Right lobe of liver (tissue), 6 donors: ENCODE data around the gene HIGD1C. TPM values are rescaled to one million over a fixed set of nuclear protein-coding genes. Genes with fewer than 3 reads are reported as not detected.
"Not testable (repeated sequence)": the region's sequence is repeated elsewhere in the genome, so short reads cannot be mapped to it uniquely, and the experiment has no call there.

Experiments
- ATAC-seq, 4 donors: fragments of 200-7000 bp; cut with Tn5 transposase; one replicate each; pipeline ENCODE4 v1.9.1; 2020; ENCODE audit warnings: mild to moderate bottlenecking in 4 of 4, moderate library complexity in 4 of 4
- DNase-seq, 3 donors: peaks; one replicate each; pipeline ENCODE4 v3.0.0-alpha.2; 2020
- H3K27ac ChIP-seq, 3 donors: fragments of 200-600 bp; one replicate each; pipeline ENCODE4 v1.8.0; 2022
- H3K27me3 ChIP-seq, 2 donors: fragments of 200-600 bp; one replicate each; pipeline ENCODE4 v1.8.0; 2022
- H3K36me3 ChIP-seq, 4 donors: fragments of 200-600 bp; sonication (generic) in 1 of 4; one replicate each; pipeline versions ENCODE4 v1.5.1 to v1.8.0; 2017 to 2022; ENCODE audit warnings: control low read depth in 1 of 4
- H3K4me1 ChIP-seq, 4 donors: fragments of 200-600 bp; sonication (generic) in 1 of 4; one replicate each; pipeline versions ENCODE4 v1.5.1 to v1.8.0; 2017 to 2022; ENCODE audit warnings: control low read depth in 1 of 4
- H3K4me3 ChIP-seq, 3 donors: fragments of 200-600 bp; one replicate each; pipeline ENCODE4 v1.8.0; 2022
- H3K9me3 ChIP-seq, 4 donors: fragments of 200-600 bp; sonication (generic) in 1 of 4; one replicate each; pipeline versions ENCODE4 v1.5.1 to v1.8.0; 2017 to 2022; ENCODE audit warnings: control low read depth in 1 of 4
- CTCF ChIP-seq, 4 donors: fragments of 200-600 bp in 3 of 4; fragments of 450-650 bp in 1 of 4; IDR thresholded peaks; one replicate each; pipeline versions ENCODE4 v1.5.1 to v1.8.0; 2016 to 2022; ENCODE audit warnings: antibody characterized with exemption in 4 of 4, mild to moderate bottlenecking in 2 of 4
- POLR2A ChIP-seq: fragments of 450-650 bp; IDR thresholded peaks from one replicate; pipeline ENCODE4 v1.6.1; 2017; ENCODE audit warnings: antibody characterized with exemption, mild to moderate bottlenecking
- WGBS: methylation state at CpG from one replicate; pipeline ENCODE4 v1.1.6; 2018; ENCODE audit warnings: low coverage, low lambda C conversion rate; ENCODE audit not compliant: insufficient coverage; ENCODE audit errors: missing lambda C conversion rate; 5-methylcytosine and 5-hydroxymethylcytosine counted together
- intact Hi-C, 2 donors: fragments of 100-400 bp; cut with DNase I; formaldehyde crosslinking; loops; one replicate each; pipeline versions ENCODE4 v1.11.2 to v1.14.1; 2022
- total RNA-seq, 6 experiments: library from RNA; depleted of rRNA in 2 of 6; stranded (reverse); fragments of >200 nt in 2 of 6; fragmentation: NEBNext Ultra II Directional in 3 of 6; extraction: Animal tissue kit (Norgen Biotek cat#: 25700) in 3 of 6; gene quantifications; one replicate each; pipeline versions ENCODE4 v1.1.0 to v1.2.4, GENCODE V29; 2016 to 2023
- donor health status: DM: no; HTN: yes; CAD: no.
- donor health status: DM: no; HTN: no; CAD: no.
- donor health status: DM: no; HTN: no; CAD: no.
- donor health status: DM: no; HTN: yes; CAD: no.
- donor health status: DM: no; HTN: yes; CAD: no.

The HIGD1C gene
- total RNA-seq, 6 experiments from 2014 or later, result not detected

DNA sequence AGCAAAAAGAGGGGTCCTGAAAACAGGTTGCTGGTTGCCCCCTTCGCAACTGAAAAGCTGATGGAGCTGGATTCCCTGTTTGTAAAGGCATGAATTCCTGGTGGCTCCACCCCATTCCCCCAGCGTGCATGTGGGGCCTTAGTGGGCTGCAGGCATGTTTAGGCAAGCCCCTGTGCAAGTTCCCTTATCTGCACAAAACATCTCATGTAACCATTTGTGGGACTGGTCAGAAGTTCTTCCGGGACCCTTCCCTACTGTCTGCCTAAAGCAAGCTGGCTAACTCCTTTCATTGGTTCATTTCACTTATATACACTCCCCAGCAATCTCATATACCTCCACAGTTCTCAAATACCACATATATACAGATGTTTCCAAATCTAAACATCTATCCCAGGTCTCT, 24.0 kb upstream of the HIGD1C start:
- ATAC-seq (no peak), DNase-seq (no peak)
- no peak for TF ChIP-seq POLR2A
- TF ChIP-seq CTCF (IDR thresholded peaks at IDR 0.05), result no peak
- Histone ChIP-seq H3K27me3 (no peaks in the 10 kb centered on the region), H3K4me3 (peak overlapping the region; percentile 64 to 80 (median 74)), H3K4me1 (peaks cover 0 to 49% (median 20%) of the 10 kb centered on the region in 4 donors), H3K36me3 (peaks cover 0 to 29% (median 13%) of the 10 kb centered on the region in 4 donors), H3K9me3 (no peaks in the 10 kb centered on the region), H3K27ac (peak overlapping the region; percentile 12 to 80 (median 47))
- intact Hi-C loops, result loop anchor here in 1 of 2 donors (10.0 kb wide), 1 partner anchor 56 kb away; no protein-coding TSS in a partner anchor
- 19% methylated on average over 3 of the region's 3 CpGs for whole genome bisulfite sequencing

- DNase-seq, result no peak
- 54% methylated on average over 2 of the region's 3 CpGs for WGBS
- Histone ChIP-seq H3K4me3 (peak overlapping the region in 1 of 3 donors; percentile 74), H3K27ac (peak overlapping the region in 2 of 3 donors; percentile 12 to 80), H3K9me3 (no peaks in the 10 kb centered on the region), H3K36me3 (peaks cover 0 to 29% (median 13%) of the 10 kb centered on the region in 4 donors), H3K4me1 (peaks cover 0 to 60% (median 26%) of the 10 kb centered on the region in 4 donors), H3K27me3 (no peaks in the 10 kb centered on the region)
- TF ChIP-seq CTCF (IDR thresholded peaks at IDR 0.05), result no peak
- TF ChIP-seq POLR2A, result no peak
- no peak for ATAC-seq
- intact Hi-C loops, result loop anchor here in 1 of 2 donors (10.0 kb wide), 1 partner anchor 55 kb away; no protein-coding TSS in a partner anchor
Measured at GRCh38 chr12:50929831-50930230, 22.5 kb upstream of the HIGD1C start.

DNA sequence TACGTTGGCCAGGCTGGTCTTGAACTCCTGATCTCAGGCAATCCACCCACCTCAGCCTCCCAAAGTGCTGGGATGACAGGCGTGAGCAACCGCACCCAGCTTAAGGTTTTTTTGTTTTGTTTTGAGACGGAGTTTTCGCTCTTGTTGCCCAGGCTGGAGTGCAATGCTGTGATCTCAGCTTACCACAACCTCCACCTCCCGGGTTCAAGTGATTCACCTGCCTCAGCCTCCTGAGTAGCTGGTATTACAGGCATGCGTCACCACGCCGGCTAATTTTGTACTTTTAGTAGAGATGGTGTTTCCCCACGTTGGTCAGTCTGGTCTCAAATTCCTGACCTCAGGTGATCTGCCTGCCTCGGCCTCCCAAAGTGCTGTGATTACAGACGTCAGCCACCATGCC, 21.9 kb upstream of the HIGD1C start:
- H3K4me3 ChIP-seq, H3K27me3 ChIP-seq, intact Hi-C loops, H3K9me3 ChIP-seq, ATAC-seq: not testable (repeated sequence)
- peaks cover 0 to 67% (median 26%) of the 10 kb centered on the region in 4 donors for H3K4me1 ChIP-seq
- WGBS, result 55% methylated on average over 12 of the region's 12 CpGs
- peak in 1 of 3 donors; percentile 37 for DNase-seq
- H3K27ac ChIP-seq, result peak overlapping the region in 2 of 3 donors; percentile 12 to 80
- peaks cover 0 to 29% (median 13%) of the 10 kb centered on the region in 4 donors for H3K36me3 ChIP-seq

DNA sequence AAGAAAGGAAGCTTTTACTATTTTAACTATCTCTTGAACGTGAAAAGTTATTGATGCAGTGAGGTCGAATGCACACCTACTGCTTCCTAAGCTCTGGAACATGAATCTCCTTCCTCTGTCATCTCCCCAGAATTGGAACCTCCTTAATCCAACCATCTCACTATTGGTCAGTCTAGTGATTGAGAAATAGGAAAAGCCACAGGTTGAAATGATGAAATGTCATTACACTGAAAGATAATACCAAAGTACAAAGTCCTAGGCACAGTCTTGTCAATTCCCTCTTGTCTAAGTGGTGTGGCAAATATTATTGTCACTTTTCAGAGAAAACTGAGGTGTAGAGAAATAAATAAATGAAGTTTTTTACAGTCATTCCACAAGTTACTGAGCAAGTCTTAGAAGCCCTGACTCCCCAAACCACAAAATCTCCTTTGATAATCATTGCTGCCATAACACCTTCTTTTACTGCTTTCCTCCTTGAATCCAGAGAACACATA, 19.5 kb upstream of the HIGD1C start:
- DNase-seq (no peak), ATAC-seq (peak; percentile 51 to 76 (median 62))
- Histone ChIP-seq H3K4me1 (peaks cover 0 to 72% (median 26%) of the 10 kb centered on the region in 4 donors), H3K9me3 (no peaks in the 10 kb centered on the region), H3K36me3 (peaks cover 0 to 25% (median 13%) of the 10 kb centered on the region in 4 donors), H3K4me3 (peak overlapping the region in 1 of 3 donors; percentile 6), H3K27me3 (no peaks in the 10 kb centered on the region), H3K27ac (peak overlapping the region; percentile 56 to 80 (median 66))
- 14% methylated on average over 2 of the region's 2 CpGs for WGBS
- peak; percentile 60 for TF ChIP-seq POLR2A
- TF ChIP-seq CTCF (IDR thresholded peaks at IDR 0.05), result no peak
- intact Hi-C loops, result no loop called here

DNA sequence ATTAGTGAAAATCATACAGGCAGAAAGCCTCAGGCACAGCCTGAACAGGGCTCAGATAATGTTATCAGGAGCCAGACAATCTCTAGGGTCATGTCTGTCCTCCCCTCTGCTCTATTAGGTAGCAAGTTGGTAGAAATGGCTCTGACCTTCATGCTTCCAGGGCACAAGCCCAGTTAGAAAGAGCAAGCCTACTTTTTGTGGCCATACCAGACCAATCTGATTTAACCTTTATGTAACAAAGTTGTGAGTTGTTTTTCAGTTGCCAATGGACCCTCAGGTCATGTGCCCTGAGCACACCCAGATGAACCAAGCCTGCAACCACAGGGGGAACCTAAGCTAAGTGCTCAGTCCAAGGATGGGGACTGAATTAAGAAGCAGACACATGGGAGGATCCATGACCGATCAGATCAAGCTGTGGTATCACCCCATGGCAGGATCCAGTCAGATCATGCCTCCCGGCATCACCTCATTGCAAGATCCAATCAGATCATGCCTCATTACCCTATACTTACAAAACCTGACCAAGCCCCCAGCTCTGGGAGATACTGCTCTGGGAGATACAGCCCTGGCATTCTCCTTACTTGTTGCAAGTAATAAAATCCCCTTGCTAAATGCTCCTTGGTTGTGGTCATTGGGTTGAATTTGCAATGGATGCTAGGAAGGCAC, 18.8 kb upstream of the HIGD1C start:
- Histone ChIP-seq H3K4me3 (no peak overlapping the region), H3K9me3 (no peaks in the 10 kb centered on the region), H3K27me3 (no peaks in the 10 kb centered on the region), H3K4me1 (peaks cover 0 to 71% (median 26%) of the 10 kb centered on the region in 4 donors), H3K36me3 (peaks cover 0 to 25% (median 13%) of the 10 kb centered on the region in 4 donors), H3K27ac (peak overlapping the region; percentile 56 to 80 (median 66))
- WGBS, result 80% methylated on average over 1 of the region's 2 CpGs
- ATAC-seq (peak; percentile 6 to 54 (median 31)), DNase-seq (peak in 1 of 3 donors; percentile 61)
- intact Hi-C loops, result no loop called here
- TF ChIP-seq POLR2A, result no peak
- TF ChIP-seq CTCF (IDR thresholded peaks at IDR 0.05), result no peak
